DND-41 (cell line): ENCODE results near the gene FBN3.

ENCODE experiments used
- ATAC-seq: fragments of 200-7000 bp; cut with Tn5 transposase; 3 replicates; pipeline ENCODE4 v1.9.1; 2021; ENCODE audit warnings: low read depth; ENCODE audit not compliant: insufficient read depth
- DNase-seq: peaks from one replicate; pipeline ENCODE4 v3.0.0-alpha.2; 2020
- H2AFZ ChIP-seq: 2 replicates; pipeline ENCODE4 v1.6.0; 2012; ENCODE audit warnings: low read depth, low read length
- H3K27ac ChIP-seq: 2 replicates; pipeline ENCODE4 v1.5.1; 2012; ENCODE audit warnings: low read length, inconsistent platforms
- H3K27me3 ChIP-seq: fragments of 200-600 bp; sonication (generic); 2 replicates; pipeline ENCODE4 v1.6.0; 2012; ENCODE audit warnings: low read length, mild to moderate bottlenecking, inconsistent platforms; ENCODE audit not compliant: insufficient read depth, poor library complexity
- H3K36me3 ChIP-seq: 2 replicates; pipeline ENCODE4 v1.5.1; 2012; ENCODE audit warnings: low read length, inconsistent platforms; ENCODE audit not compliant: insufficient read depth
- H3K4me1 ChIP-seq: 2 replicates; pipeline ENCODE4 v1.5.1; 2012; ENCODE audit warnings: mild to moderate bottlenecking, low read length; ENCODE audit not compliant: insufficient read depth
- H3K4me2 ChIP-seq: 2 replicates; pipeline ENCODE4 v1.6.0; 2012; ENCODE audit warnings: mild to moderate bottlenecking, moderate library complexity, low read length, inconsistent platforms; ENCODE audit not compliant: insufficient read depth
- H3K4me3 ChIP-seq, 2 experiments: fragments of 200-600 bp in 1 of 2; shearing (Covaris generic) in 1 of 2; 2 replicates each; pipeline ENCODE4 v1.5.1; 2012 to 2016; ENCODE audit warnings: inconsistent platforms in 2 of 2, low read length in 2 of 2, mild to moderate bottlenecking in 2 of 2, low read depth in 1 of 2, moderate library complexity in 1 of 2
- H3K79me2 ChIP-seq: 2 replicates; pipeline ENCODE4 v1.6.0; 2012; ENCODE audit warnings: low read length, inconsistent platforms; ENCODE audit not compliant: insufficient read depth
- H3K9ac ChIP-seq: 2 replicates; pipeline ENCODE4 v1.6.0; 2012; ENCODE audit warnings: low read depth, mild to moderate bottlenecking, inconsistent platforms, low read length, moderate library complexity
- H3K9me3 ChIP-seq: 2 replicates; pipeline ENCODE4 v1.5.1; 2012; ENCODE audit warnings: low read length, moderate library complexity, mild to moderate bottlenecking, inconsistent platforms; ENCODE audit not compliant: insufficient read depth, severe bottlenecking
- H4K20me1 ChIP-seq: 2 replicates; pipeline ENCODE4 v1.6.0; 2012; ENCODE audit warnings: low read length; ENCODE audit not compliant: insufficient read depth
- CTCF ChIP-seq: IDR thresholded peaks from 2 replicates; pipeline ENCODE4 v1.5.1; 2012; ENCODE audit warnings: borderline replicate concordance, low read length, moderate library complexity, mild to moderate bottlenecking; ENCODE audit not compliant: poor library complexity, severe bottlenecking; ENCODE audit errors: extremely low read depth
- EZH2 ChIP-seq: IDR thresholded peaks from 3 replicates; pipeline ENCODE4 v1.6.1; 2012; ENCODE audit warnings: borderline replicate concordance, low read depth, mild to moderate bottlenecking, moderate library complexity, low read length, inconsistent platforms; ENCODE audit not compliant: severe bottlenecking

The FBN3 gene

GRCh38 chr19:8089664-8090601, 59.5 kb downstream of the FBN3 start:
- no peaks in the 10 kb centered on the region for H3K36me3 ChIP-seq
- no peak for ATAC-seq
- H3K4me3 ChIP-seq = no peak overlapping the region
- no peaks in the 10 kb centered on the region for H3K27me3 ChIP-seq
- H3K9me3 ChIP-seq = peaks cover 6% of the 10 kb centered on the region
- TF ChIP-seq EZH2 = no peak
- no peak for TF ChIP-seq CTCF
- H3K9ac ChIP-seq = no peak overlapping the region
- H3K27ac ChIP-seq = no peak overlapping the region
- H3K4me1 ChIP-seq = no peaks in the 10 kb centered on the region
- H3K79me2 ChIP-seq = no peaks in the 10 kb centered on the region
- no peak for DNase-seq
- no peak overlapping the region for H3K4me2 ChIP-seq
- no peaks in the 10 kb centered on the region for H4K20me1 ChIP-seq
- no peak overlapping the region for H2AFZ ChIP-seq

- Histone ChIP-seq H3K9me3 (no peaks in the 10 kb centered on the region), H3K4me2 (no peak overlapping the region), H4K20me1 (no peaks in the 10 kb centered on the region), H3K4me1 (no peaks in the 10 kb centered on the region), H3K4me3 (no peak overlapping the region), H3K27me3 (no peaks in the 10 kb centered on the region), H3K27ac (no peak overlapping the region), H3K36me3 (no peaks in the 10 kb centered on the region), H3K79me2 (no peaks in the 10 kb centered on the region), H2AFZ (no peak overlapping the region), H3K9ac (no peak overlapping the region)
- ATAC-seq (no peak), DNase-seq (no peak)
- TF ChIP-seq CTCF (no peak), EZH2 (no peak)
Observed at GRCh38 chr19:8088752-8089663, 60.4 kb downstream of the FBN3 start.

- no peak overlapping the region for H3K27ac ChIP-seq
- H3K4me2 ChIP-seq = no peak overlapping the region
- H3K79me2 ChIP-seq = no peaks in the 10 kb centered on the region
- H3K4me3 ChIP-seq = no peak overlapping the region
- DNase-seq (no peak), ATAC-seq (no peak)
- H2AFZ ChIP-seq = no peak overlapping the region
- H3K9me3 ChIP-seq = no peaks in the 10 kb centered on the region
- H3K4me1 ChIP-seq = no peaks in the 10 kb centered on the region
- H4K20me1 ChIP-seq = no peaks in the 10 kb centered on the region
- no peaks in the 10 kb centered on the region for H3K36me3 ChIP-seq
- TF ChIP-seq EZH2 (no peak), CTCF (no peak)
- no peak overlapping the region for H3K9ac ChIP-seq
- no peaks in the 10 kb centered on the region for H3K27me3 ChIP-seq
Observed at GRCh38 chr19:8087876-8088275, 61.5 kb downstream of the FBN3 start.
